NCI-H1436 treated with DMSO at 0.1 percent for 48 hours (cell line): ENCODE data around the gene ZFYVE28.
"Not testable (repeated sequence)": the region's sequence is repeated elsewhere in the genome, so short reads cannot be mapped to it uniquely, and the experiment has no call there.

Experiments
- DNase-seq: peaks from one replicate; lab custom pipeline; 2025; lab: John Stamatoyannopoulos, UW

Gene ZFYVE28

DNA sequence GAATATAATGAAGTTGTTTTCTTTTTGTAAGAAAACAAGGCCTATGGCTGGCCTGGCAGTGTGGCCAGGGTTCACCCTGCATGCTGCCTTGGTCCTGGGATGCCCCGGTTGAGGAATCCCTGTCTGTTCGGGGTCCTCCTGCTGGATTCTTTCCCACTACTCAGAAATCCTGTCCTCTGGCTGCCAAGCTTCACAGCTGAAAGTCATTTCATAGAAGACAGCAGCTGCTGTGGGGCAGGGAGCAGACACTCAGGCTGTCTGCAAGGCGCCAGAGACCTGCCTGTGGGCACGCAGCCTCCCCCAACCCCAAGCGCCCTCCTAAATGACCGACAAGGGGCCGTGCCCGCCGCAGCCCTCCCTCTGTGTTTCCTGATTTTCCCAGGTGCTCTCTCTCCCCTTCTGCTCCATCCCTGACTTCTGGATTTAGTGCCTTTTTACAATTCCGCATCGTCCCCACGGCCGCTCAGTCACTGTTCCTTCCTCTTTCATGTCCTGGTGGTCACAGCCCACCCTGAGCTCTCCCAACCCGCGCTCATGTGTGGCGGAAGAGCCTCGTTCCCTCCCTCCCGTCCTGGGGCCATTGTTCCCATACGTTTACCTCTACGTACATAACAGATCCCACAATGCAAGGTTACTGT is 27.5 kb downstream of the ZFYVE28 start:
- DNase-seq = no peak

DNA sequence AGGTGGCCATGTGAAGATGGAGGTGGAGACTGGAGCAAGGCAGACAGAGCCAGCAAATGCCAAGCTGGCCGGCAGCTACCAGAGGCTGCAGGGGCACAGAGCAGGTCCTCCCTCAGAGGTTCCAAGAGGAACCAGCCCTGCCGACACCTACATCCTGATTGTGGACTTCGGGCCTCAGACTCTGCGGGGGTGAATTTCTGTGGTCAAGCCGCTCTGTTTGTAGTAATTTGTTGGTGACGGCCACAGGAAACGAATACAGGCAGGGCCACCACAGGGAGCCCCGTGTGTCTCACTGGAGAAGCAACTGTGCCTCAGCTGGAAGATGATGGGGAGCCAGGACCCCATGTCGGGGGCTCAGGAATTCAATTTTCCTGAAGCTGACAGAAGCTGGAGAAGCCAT is 28.3 kb downstream of the ZFYVE28 start:
- DNase-seq = no peak

DNA sequence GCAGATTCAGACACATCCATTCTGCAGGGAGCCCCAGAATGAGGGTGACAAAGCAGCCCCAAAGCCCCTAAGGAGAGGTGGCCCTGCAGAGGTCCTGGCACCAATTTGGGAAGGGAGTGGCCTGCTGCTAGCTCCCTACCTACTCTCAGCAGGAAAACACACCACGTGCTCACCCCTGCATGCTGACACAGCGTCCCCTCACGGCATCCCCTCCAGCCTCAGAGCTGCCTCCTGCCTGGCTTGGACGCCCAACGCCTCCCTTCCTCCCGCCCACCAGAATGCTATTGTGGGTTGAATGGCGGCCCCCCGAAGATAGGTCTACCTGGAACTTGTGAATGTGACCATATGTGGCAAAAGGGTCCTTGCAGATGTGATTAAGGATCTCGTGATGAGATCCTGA is 28.8 kb downstream of the ZFYVE28 start:
- no peak for DNase-seq

- DNase-seq = no peak
Observed at GRCh38 chr4:2388429-2389182, 29.8 kb downstream of the ZFYVE28 start.

- no peak for DNase-seq
Observed at GRCh38 chr4:2387829-2388228, 30.6 kb downstream of the ZFYVE28 start.

GRCh38 chr4:2387218-2387617 is 31.2 kb downstream of the ZFYVE28 start:
- DNase-seq = no peak

DNA sequence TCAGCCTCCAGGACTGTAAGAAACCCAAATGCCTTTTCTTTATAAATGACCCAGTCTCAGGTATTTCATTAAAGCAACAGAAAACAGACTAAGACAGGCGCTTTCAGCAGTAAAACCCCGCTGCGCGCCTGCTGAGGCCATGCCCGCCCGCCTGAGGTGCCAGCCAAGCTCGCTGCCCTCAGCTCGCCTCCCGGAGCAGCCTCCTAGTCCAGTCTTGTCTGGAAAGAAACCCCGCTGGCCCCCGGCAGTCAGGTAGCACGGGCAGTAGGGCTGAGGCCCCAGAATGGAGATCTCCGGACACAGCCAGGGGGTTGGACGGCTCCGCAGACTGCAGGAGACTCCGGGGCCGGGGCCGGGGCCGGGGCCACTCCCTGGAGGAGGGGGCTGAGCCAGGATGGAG is 31.7 kb downstream of the ZFYVE28 start:
- DNase-seq = no peak

- no peak for DNase-seq
Observed at GRCh38 chr4:2385516-2385915, 32.9 kb downstream of the ZFYVE28 start.

DNA sequence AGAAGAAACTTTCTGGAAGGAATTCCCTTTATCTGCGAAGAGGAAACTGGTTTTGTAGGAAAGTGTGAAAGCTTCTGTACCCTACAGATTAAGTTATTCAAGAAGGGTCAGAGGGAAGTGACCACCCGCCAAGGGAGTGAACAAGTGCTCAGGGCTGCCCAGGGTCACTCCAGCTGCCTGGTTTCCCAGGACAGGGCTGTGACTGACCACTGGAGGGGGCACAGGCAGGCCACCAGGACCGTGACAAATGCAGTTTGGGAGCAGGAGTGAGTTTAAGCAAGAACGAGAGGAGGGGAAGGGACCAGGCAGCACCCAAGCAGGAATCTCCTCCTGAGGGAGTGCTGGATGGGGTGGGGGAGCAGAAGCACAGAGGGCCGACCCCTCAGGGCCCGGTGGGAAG is 34.2 kb downstream of the ZFYVE28 start:
- no peak for DNase-seq

GRCh38 chr4:2383760-2384159 is 34.7 kb downstream of the ZFYVE28 start:
- DNase-seq = no peak

GRCh38 chr4:2383220-2383631 is 35.2 kb downstream of the ZFYVE28 start:
- not testable (repeated sequence) for DNase-seq

- DNase-seq = not testable (repeated sequence)
Observed at GRCh38 chr4:2382769-2383202, 35.7 kb downstream of the ZFYVE28 start.

DNA sequence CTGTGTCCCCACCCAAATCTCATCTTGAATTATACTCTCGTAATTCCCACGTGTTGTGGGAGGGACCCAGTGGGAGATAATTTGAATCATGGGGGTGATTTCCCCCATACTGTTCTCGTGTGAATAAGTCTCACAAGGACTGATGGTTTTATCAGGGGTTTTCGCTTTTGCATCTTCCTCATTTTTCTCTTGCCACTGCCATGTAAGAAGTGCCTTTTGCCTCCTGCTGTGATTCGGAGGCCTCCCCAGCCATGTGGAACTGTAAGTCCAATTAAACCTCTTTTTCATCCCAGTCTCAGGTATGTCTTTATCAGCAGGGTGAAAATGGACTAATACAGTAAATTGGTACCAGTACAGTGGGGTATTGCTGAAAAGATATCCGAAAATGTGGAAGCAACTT is 37.9 kb downstream of the ZFYVE28 start:
- DNase-seq = not testable (repeated sequence)

DNA sequence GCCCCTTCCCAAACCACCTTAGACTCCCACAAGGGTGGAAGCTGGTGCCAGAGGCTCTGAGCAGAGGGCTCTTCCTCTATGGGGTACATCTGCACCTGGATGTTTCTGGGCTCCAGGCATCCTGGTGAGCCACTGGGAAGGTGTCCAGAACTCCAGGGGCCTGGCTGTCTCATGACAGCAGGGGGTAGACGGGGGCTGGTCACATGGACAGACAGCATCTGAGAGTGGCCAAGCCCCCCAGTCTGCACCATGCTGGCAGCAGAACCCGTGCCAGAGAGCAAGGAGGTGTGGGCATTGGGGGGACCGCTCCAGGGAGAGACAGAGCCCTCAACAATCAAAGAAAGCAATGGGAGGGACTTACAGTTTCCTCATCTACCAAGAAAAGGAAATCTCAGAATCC is 39.5 kb downstream of the ZFYVE28 start:
- DNase-seq = no peak

- no peak for DNase-seq
Observed at GRCh38 chr4:2378401-2378800, 40.0 kb downstream of the ZFYVE28 start.

DNA sequence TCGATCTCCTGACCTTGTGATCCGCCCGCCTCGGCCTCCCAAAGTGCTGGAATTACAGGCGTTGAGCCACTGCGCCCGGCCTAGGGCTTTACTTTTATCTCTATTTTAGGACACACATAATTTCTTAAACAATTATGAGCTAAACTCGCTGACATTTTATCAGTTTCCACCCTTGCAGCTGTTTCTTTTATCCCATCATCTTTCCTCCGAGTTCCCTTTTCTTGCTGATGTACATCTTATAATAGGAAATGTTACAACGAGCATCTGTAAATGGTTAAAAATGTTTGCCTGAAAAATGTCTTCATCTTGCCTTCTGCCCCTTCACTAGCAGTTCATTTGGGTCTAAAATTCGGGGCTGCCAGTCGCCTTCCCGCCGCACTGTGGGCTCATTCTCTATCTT is 41.2 kb downstream of the ZFYVE28 start:
- no peak for DNase-seq

DNA sequence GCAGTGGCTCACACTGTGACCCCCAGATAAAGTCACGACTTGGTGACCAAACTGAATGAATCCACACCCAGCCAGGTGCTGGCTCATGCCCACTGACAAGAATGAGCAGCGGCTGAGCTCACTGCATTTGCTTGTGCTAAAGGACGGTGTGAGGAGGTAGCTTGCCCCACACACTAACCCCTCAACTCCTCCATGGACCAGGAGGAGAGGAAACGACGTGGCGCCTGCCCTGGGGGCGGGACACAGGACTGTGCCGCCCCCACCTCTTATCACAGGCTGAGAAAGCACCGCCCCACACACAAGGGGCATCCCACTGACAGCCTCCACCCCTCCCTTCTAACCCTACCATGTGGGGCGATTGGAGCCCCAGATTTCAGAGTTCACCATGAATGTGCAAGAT is 43.0 kb downstream of the ZFYVE28 start:
- no peak for DNase-seq

DNA sequence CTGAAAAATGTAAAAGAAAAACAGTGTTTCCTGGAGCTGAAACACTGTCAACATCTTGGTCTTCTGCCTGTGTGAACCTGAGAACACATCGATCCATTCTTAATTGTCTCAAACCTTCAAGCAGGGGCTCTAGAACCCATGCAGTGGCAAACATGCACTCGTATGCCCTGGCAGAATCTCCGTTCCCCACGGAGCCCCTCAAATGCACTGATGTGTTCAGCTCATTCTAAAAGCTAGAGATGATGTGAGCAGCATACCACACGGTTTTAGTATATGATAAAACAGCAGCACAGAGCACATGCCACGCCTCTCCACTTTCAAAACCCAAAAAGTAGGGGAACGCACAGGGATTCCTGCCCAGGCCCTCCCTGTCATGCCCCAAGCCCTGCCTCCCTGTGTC is 44.9 kb downstream of the ZFYVE28 start:
- no peak for DNase-seq

GRCh38 chr4:2372488-2373030 is 45.9 kb downstream of the ZFYVE28 start:
- no peak for DNase-seq

GRCh38 chr4:2371765-2372487 is 46.5 kb downstream of the ZFYVE28 start:
- no peak for DNase-seq

GRCh38 chr4:2370597-2371320 is 47.7 kb downstream of the ZFYVE28 start:
- DNase-seq = no peak
